Measurements from ENCODE around the gene RPUSD4.

Gene RPUSD4

GRCh38 chr11:126162306-126163030, 49.0 kb downstream of the RPUSD4 start:
- DNase-seq (ENCODE audit: insufficient read length, low spot score) (no peak), FAIRE-seq (no peak)
- TF ChIP-seq, protein P1, sequence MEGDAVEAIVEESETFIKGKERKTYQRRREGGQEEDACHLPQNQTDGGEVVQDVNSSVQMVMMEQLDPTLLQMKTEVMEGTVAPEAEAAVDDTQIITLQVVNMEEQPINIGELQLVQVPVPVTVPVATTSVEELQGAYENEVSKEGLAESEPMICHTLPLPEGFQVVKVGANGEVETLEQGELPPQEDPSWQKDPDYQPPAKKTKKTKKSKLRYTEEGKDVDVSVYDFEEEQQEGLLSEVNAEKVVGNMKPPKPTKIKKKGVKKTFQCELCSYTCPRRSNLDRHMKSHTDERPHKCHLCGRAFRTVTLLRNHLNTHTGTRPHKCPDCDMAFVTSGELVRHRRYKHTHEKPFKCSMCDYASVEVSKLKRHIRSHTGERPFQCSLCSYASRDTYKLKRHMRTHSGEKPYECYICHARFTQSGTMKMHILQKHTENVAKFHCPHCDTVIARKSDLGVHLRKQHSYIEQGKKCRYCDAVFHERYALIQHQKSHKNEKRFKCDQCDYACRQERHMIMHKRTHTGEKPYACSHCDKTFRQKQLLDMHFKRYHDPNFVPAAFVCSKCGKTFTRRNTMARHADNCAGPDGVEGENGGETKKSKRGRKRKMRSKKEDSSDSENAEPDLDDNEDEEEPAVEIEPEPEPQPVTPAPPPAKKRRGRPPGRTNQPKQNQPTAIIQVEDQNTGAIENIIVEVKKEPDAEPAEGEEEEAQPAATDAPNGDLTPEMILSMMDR (IDR thresholded peaks at IDR 0.05; ENCODE audit: insufficient read depth, missing control alignments) = no peak

GRCh38 chr11:126161023-126161391, 50.4 kb downstream of the RPUSD4 start:
- DNase-seq (ENCODE audit: insufficient read length, low spot score) (no peak), FAIRE-seq (no peak)
- TF ChIP-seq, protein P1 (IDR thresholded peaks at IDR 0.05; ENCODE audit: insufficient read depth, missing control alignments) = no peak

DNA sequence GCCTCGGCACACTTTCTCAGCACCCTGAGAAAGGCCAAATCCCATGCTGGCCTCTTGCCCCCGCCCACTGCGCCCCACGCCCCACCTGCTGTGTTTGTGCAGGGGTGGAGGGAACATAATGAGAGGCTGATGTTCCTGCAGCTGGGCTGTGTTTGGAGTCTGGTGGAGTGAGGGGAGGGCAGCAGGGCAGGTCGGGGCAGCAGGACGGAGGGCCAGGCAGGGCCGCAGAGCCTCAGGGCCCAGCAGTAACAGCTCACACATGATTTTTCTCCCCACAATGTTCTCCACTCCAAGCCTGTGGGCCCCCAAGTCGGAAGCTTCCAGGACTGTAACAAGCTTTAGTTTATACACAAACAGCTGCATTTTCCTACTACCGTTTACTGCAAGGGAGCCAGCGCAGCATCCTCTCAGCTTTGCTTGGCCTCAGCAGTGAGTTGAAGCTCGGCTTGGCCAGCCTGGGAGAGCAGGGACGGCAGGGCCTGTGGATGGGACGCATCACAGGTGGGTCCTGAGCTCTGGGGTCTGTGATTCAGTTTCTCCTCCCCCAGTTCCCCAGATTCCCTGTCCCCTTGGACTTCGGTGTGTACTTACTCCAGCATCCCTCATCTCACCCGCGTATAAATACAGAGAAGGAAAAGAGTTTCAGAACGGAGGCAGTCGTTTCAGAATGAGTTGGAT, 51.0 kb downstream of the RPUSD4 start:
- TF ChIP-seq, protein P1 (IDR thresholded peaks at IDR 0.05; ENCODE audit: insufficient read depth, missing control alignments) = no peak
- DNase-seq (ENCODE audit: insufficient read length, low spot score) = no peak
- FAIRE-seq = no peak

DNA sequence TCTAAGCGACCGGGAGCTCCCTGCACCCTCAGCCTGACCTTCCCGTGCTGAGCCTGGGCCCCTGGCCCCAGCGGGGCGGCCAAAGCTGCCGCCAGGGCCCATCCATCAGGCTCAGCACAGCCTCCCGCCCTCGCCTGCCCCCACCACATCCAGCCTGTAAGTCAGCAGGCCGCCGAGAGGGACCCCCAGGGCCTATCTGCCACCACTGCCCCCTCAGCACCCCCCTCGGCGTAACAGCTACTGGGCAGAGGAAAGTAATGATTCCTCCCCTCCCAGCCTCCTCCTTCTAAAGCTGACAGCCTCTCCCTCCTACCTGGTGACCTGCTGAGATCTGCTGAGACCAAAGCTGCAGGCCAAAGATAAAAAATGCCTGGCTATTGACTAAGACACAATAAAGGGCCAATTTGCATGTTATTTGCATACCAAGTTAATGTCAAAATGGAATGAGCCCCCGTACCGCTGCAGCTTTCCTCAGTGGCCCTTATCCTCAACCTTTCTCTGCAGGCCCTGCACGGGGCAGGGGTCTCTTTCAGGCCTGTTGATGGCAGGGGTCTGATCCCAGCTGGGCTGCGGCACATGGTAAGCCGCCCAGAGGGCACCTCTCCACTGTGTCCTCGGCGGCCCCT, 51.6 kb downstream of the RPUSD4 start:
- TF ChIP-seq, protein P1 (IDR thresholded peaks at IDR 0.05; ENCODE audit: insufficient read depth, missing control alignments) = no peak
- DNase-seq (ENCODE audit: insufficient read length, low spot score) (no peak), FAIRE-seq (no peak)

DNA sequence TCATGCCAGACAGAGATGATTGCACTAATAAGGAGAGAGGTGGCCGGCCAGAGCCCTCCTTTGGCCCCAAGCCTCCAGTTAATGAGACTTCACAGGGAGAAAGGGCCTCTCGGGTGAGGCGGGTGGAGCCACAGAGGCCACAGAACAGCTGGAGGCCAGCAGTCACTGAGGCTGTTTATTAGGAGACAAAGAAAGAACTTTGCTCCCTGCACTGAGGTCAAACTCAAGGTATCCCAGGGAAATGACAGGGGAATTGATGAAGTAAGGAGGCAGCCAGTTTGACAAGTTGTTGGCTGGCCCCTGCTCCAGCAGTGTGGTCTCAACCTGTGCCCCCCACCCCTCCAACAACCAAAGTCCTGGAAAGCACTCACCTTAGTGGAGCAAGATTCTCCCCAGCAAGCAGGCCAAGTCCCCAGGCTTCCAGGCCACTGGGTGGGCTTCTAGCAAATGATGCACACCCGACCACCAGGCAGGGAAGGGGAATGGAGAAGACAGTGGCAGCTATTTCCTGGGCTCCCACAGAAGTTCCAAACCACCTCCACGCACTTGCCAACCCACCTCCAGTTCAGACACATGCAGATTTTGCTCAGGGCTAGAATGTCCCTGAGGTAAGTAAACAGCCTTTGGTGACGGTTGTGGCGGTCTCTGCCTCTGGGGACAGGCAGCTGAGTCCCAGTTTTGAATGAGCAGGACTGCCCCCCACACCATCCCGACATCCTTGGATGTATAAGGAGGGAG, 53.2 kb downstream of the RPUSD4 start:
- TF ChIP-seq, protein P1 (IDR thresholded peaks at IDR 0.05; ENCODE audit: insufficient read depth, missing control alignments) = no peak
- FAIRE-seq (no peak), DNase-seq (ENCODE audit: insufficient read length, low spot score) (no peak)

DNA sequence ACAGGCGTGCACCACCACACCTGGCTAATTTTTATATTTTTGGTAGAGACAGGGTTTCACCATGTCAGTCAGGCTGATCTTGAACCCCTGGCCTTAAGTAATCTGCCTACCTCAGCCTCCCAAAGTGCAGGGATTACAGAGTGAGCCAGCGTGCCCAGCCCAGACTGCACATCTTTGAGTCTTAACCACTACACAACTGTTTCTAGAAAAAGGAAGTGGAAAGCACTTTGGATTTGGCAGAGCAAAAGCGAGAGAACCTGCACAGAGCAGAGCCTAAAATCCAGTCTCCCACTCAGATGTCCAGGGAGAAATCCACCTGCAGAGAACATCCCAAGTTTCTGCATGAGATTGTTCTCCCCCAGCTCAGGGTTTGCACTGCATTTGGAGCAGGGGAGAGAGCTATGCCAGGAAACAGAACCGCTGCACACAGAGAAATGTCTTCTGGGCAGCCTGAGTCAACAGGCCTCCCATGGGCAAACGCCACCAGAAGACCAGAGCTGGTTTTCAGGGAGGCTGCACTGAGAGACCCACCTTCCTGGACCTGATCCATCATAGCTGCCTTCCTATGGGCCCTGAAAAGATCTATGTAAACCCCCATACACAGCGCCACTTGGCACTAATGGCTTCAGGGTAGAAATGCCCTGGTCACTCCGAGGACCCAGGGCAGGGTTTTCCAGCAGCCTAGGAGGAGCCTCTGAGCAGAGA, 54.0 kb downstream of the RPUSD4 start:
- TF ChIP-seq, protein P1 (IDR thresholded peaks at IDR 0.05; ENCODE audit: insufficient read depth, missing control alignments) = no peak
- DNase-seq (ENCODE audit: insufficient read length, low spot score) (no peak), FAIRE-seq (no peak)
